Tibial nerve (tissue), 4 donors: ENCODE results near the gene OR5M8. TPM values are rescaled to one million over a fixed set of nuclear protein-coding genes. Genes with fewer than 3 reads are reported as not detected.

Experiments used
- DNase-seq, 2 donors: peaks; one replicate each; pipeline ENCODE4 v3.0.0-alpha.2; 2019; ENCODE audit warnings: low spot score in 2 of 2
- H3K27ac ChIP-seq, 4 donors: fragments of 200-600 bp; sonication (generic) in 3 of 4; one replicate each; pipeline ENCODE4 v1.5.1; 2017 to 2019; ENCODE audit warnings: mild to moderate bottlenecking in 1 of 4
- H3K27me3 ChIP-seq, 2 donors: fragments of 200-600 bp; sonication (generic) in 1 of 2; one replicate each; pipeline versions ENCODE4 v1.5.1 to v1.6.0; 2017 to 2019
- H3K36me3 ChIP-seq, 3 donors: fragments of 200-600 bp; sonication (generic); one replicate each; pipeline ENCODE4 v1.5.1; 2018 to 2019
- H3K4me1 ChIP-seq, 4 donors: fragments of 200-600 bp; sonication (generic) in 3 of 4; one replicate each; pipeline ENCODE4 v1.5.1; 2017 to 2019
- H3K4me3 ChIP-seq, 4 donors: fragments of 200-600 bp; sonication (generic) in 3 of 4; one replicate each; pipeline ENCODE4 v1.5.1; 2017 to 2019; ENCODE audit warnings: mild to moderate bottlenecking in 1 of 4, moderate library complexity in 1 of 4
- H3K9me3 ChIP-seq, 4 donors: fragments of 200-600 bp; sonication (generic) in 3 of 4; one replicate each; pipeline ENCODE4 v1.5.1; 2017 to 2019
- CTCF ChIP-seq, 5 experiments: fragments of 200-600 bp in 3 of 5; fragments of 450-650 bp in 2 of 5; sonication (generic) in 3 of 5; IDR thresholded peaks; one replicate each; pipeline ENCODE4 v1.5.1; 2016 to 2019; ENCODE audit warnings: antibody characterized with exemption in 5 of 5, mild to moderate bottlenecking in 3 of 5, moderate library complexity in 2 of 5
- EP300 ChIP-seq, 2 donors: sonication (generic); formaldehyde crosslinking; IDR thresholded peaks; one replicate each; pipeline ENCODE4 v1.6.1; 2017; ENCODE audit warnings: antibody characterized with exemption in 2 of 2, mild to moderate bottlenecking in 1 of 2
- POLR2A ChIP-seq, 2 donors: fragments of 450-650 bp; IDR thresholded peaks; one replicate each; pipeline ENCODE4 v1.6.1; 2017; ENCODE audit warnings: antibody characterized with exemption in 2 of 2, mild to moderate bottlenecking in 2 of 2, moderate library complexity in 2 of 2
- WGBS, 2 donors: methylation state at CpG; one replicate each; pipeline ENCODE4 v1.1.5; 2018; 5-methylcytosine and 5-hydroxymethylcytosine counted together
- total RNA-seq, 4 donors: library from RNA; depleted of rRNA; stranded (reverse); fragments of >200 nt; gene quantifications; one replicate each; pipeline ENCODE4 v1.1.0, GENCODE V29; 2016

Gene OR5M8
- total RNA-seq, result not detected

- TF ChIP-seq POLR2A (IDR thresholded peaks at IDR 0.05) (no peak), CTCF (IDR thresholded peaks at IDR 0.05) (no peak), EP300 (IDR thresholded peaks at IDR 0.05) (no peak)
- 80 to 81% methylated on average over 7 of the region's 7 CpGs for WGBS, 2 donors
- no peak for DNase-seq
- Histone ChIP-seq H3K9me3 (peaks cover 0 to 2% (median 0%) of the 10 kb centered on the region in 4 donors), H3K4me1 (no peaks in the 10 kb centered on the region), H3K4me3 (no peak within 1 kb of the TSS), H3K27me3 (no peaks in the 10 kb centered on the region), H3K27ac (no peak within 1 kb of the TSS), H3K36me3 (no peaks in the 10 kb centered on the region)
These were observed at the start of gene OR5M8 for GRCh38 chr11:56491270-56491669. OR5M8 (minus strand) TSS chr11:56491370; CDS start chr11:56491370, 0 bp downstream.

- H3K27ac ChIP-seq, result no peak overlapping the region
- TF ChIP-seq CTCF (IDR thresholded peaks at IDR 0.05) (no peak), POLR2A (IDR thresholded peaks at IDR 0.05) (no peak), EP300 (IDR thresholded peaks at IDR 0.05) (no peak)
- H3K27me3 ChIP-seq, result no peaks in the 10 kb centered on the region
These were observed 42.0 kb upstream of the OR5M8 start for GRCh38 chr11:56533054-56533740.

GRCh38 chr11:56531856-56532255 is 40.7 kb upstream of the OR5M8 start:
- H3K9me3 ChIP-seq, result peaks cover 0 to 7% (median 0%) of the 10 kb centered on the region in 4 donors
- no peak overlapping the region for H3K27ac ChIP-seq
- H3K4me1 ChIP-seq, result no peaks in the 10 kb centered on the region
- no peaks in the 10 kb centered on the region for H3K36me3 ChIP-seq
- no peak for DNase-seq
- no peak overlapping the region for H3K4me3 ChIP-seq
- TF ChIP-seq CTCF (IDR thresholded peaks at IDR 0.05), result no peak
- TF ChIP-seq POLR2A (IDR thresholded peaks at IDR 0.05), result no peak
- no peak for TF ChIP-seq EP300 (IDR thresholded peaks at IDR 0.05)
- WGBS, 2 donors, result 76 to 85% methylated on average over 2 of the region's 2 CpGs
- no peaks in the 10 kb centered on the region for H3K27me3 ChIP-seq

More at GRCh38 chr11:56533054-56533740, 42.0 kb upstream of the OR5M8 start:
- Histone ChIP-seq H3K9me3 (peaks cover 0 to 7% (median 0%) of the 10 kb centered on the region in 4 donors), H3K4me1 (no peaks in the 10 kb centered on the region), H3K36me3 (no peaks in the 10 kb centered on the region), H3K4me3 (no peak overlapping the region)
- 72 to 81% methylated on average over 3 of the region's 3 CpGs for WGBS, 2 donors
- no peak for DNase-seq

GRCh38 chr11:56522008-56522407 is 30.8 kb upstream of the OR5M8 start:
- H3K4me3 ChIP-seq, result no peak overlapping the region
- H3K36me3 ChIP-seq, result no peaks in the 10 kb centered on the region
- TF ChIP-seq EP300 (IDR thresholded peaks at IDR 0.05) (no peak), CTCF (IDR thresholded peaks at IDR 0.05) (no peak), POLR2A (IDR thresholded peaks at IDR 0.05) (no peak)
- no peaks in the 10 kb centered on the region for H3K4me1 ChIP-seq
- H3K27ac ChIP-seq, result no peak overlapping the region
- 67 to 69% methylated on average over 5 of the region's 5 CpGs for WGBS, 2 donors
- no peaks in the 10 kb centered on the region for H3K9me3 ChIP-seq
- DNase-seq, result no peak
- H3K27me3 ChIP-seq, result no peaks in the 10 kb centered on the region

DNA sequence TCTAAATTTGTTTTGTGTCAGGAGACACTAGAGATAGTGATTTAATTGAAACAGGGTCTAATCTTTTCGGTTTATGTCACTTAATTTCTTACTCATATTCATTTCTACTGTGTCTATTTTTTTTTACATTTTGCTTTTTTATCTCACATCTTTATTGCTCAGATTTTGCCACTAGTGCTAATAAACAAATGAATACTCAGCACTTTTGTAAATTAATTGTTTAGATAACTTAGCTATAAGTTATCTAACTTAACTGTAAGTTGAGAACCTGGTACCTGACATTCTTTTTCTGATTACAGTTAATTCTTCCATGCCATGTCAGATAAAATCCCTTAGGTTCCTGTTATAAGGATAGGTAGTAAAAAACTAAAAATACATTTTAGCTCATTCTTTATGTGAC is 22.1 kb upstream of the OR5M8 start:
- no peak for DNase-seq
- no peak overlapping the region for H3K4me3 ChIP-seq
- no peak for TF ChIP-seq EP300 (IDR thresholded peaks at IDR 0.05)
- no peak for TF ChIP-seq CTCF (IDR thresholded peaks at IDR 0.05)
- no peak for TF ChIP-seq POLR2A (IDR thresholded peaks at IDR 0.05)
- no peaks in the 10 kb centered on the region for H3K4me1 ChIP-seq
- 72% methylated on average over 1 of the region's 1 CpG for WGBS, 2 donors
- H3K9me3 ChIP-seq, result no peaks in the 10 kb centered on the region
- H3K36me3 ChIP-seq, result no peaks in the 10 kb centered on the region
- H3K27ac ChIP-seq, result no peak overlapping the region
- H3K27me3 ChIP-seq, result no peaks in the 10 kb centered on the region
